Endothelial cell of umbilical vein (primary cell): ENCODE measurements around the gene CEP162. TPM values are rescaled to one million over a fixed set of nuclear protein-coding genes. Genes with fewer than 3 reads are reported as not detected.

Experiments
- BruUV-seq: library from RNA; stranded (reverse); fragments of 400-500 nt; replicated peaks from 2 replicates; lab custom pipeline; 2021; lab: Mats Ljungman, UMichigan
- CTCF ChIA-PET: fragments of 300-600, 350-600 bp; sonication (Branson Sonifier 250); formaldehyde crosslinking; loops from one replicate; lab custom pipeline; 2021; ENCODE audit warnings: antibody characterized with exemption, inconsistent platforms; lab: Charles Lee
- POLR2A ChIA-PET: fragments of 300-600, 350-600 bp; sonication (Branson Sonifier 250); formaldehyde crosslinking; loops from one replicate; lab custom pipeline; 2021; ENCODE audit warnings: antibody characterized with exemption, inconsistent platforms; lab: Charles Lee
- DNase-seq: peaks from one replicate; pipeline ENCODE4 v3.0.0-alpha.2; 2011; ENCODE audit warnings: low read depth, low spot score
- FAIRE-seq: peaks from 2 replicates; lab custom pipeline; 2011; peaks lifted over from hg19 to GRCh38; lab: Jason Lieb, UNC
- H2AFZ ChIP-seq: 2 replicates; pipeline ENCODE4 v1.6.0; 2012; ENCODE audit warnings: low read depth, low read length, control low read depth, inconsistent platforms
- H3K27ac ChIP-seq: 2 replicates; pipeline ENCODE4 v1.5.1; 2011; ENCODE audit warnings: low read depth, mild to moderate bottlenecking, control low read depth, low read length, moderate library complexity; ENCODE audit not compliant: insufficient read depth
- H3K27me3 ChIP-seq, 2 experiments: 2 replicates each; pipeline versions ENCODE4 v1.6.0 to v1.6.1; 2011; ENCODE audit warnings: low read length in 2 of 2, mixed read lengths in 1 of 2; ENCODE audit not compliant: control insufficient read depth in 2 of 2, insufficient read depth in 2 of 2
- H3K36me3 ChIP-seq, 2 experiments: 2 replicates in 1 of 2; 3 replicates in 1 of 2; pipeline ENCODE4 v1.5.1; 2011; ENCODE audit warnings: low read length in 2 of 2, mild to moderate bottlenecking in 1 of 2, moderate library complexity in 1 of 2; ENCODE audit not compliant: control insufficient read depth in 2 of 2, insufficient read depth in 2 of 2; ENCODE audit errors: extremely low read depth in 1 of 2
- H3K4me1 ChIP-seq: 3 replicates; pipeline ENCODE4 v1.5.1; 2011; ENCODE audit warnings: mild to moderate bottlenecking, low read length; ENCODE audit not compliant: control insufficient read depth, insufficient read depth; ENCODE audit errors: extremely low read depth
- H3K4me2 ChIP-seq: 2 replicates; pipeline ENCODE4 v1.6.1; 2011; ENCODE audit warnings: low read length, control low read depth, mixed read lengths; ENCODE audit not compliant: insufficient read depth
- H3K4me3 ChIP-seq, 3 experiments: fragments of 200-600 bp in 1 of 3; sonication (generic), shearing (Covaris generic) in 1 of 3; replicated peaks in 1 of 3; 2 replicates each; pipeline ENCODE4 v1.5.1; 2011 to 2016; ENCODE audit warnings: control low read depth in 3 of 3, low read length in 3 of 3, mild to moderate bottlenecking in 2 of 3, inconsistent platforms in 1 of 3, low read depth in 1 of 3, moderate library complexity in 1 of 3; ENCODE audit not compliant: insufficient read depth in 1 of 3
- H3K79me2 ChIP-seq: 2 replicates; pipeline ENCODE4 v1.6.0; 2012; ENCODE audit warnings: low read length, inconsistent platforms; ENCODE audit not compliant: control insufficient read depth, insufficient read depth
- H3K9ac ChIP-seq: replicated peaks from 2 replicates; pipeline ENCODE3; 2011; ENCODE audit warnings: low read length, control low read depth; ENCODE audit not compliant: insufficient read depth; ENCODE audit errors: extremely low read depth
- H3K9me1 ChIP-seq: replicated peaks from 3 replicates; pipeline ENCODE4 v1.6.0; 2011; ENCODE audit warnings: mild to moderate bottlenecking, low read length; ENCODE audit not compliant: control insufficient read depth, insufficient read depth; ENCODE audit errors: extremely low read depth
- H3K9me3 ChIP-seq: replicated peaks from 2 replicates; pipeline ENCODE4 v1.5.1; 2012; ENCODE audit warnings: low read length, inconsistent platforms; ENCODE audit not compliant: control insufficient read depth, insufficient read depth
- H4K20me1 ChIP-seq: replicated peaks from 2 replicates; pipeline ENCODE3; 2011; ENCODE audit warnings: mild to moderate bottlenecking, low read length; ENCODE audit not compliant: control insufficient read depth, insufficient read depth; ENCODE audit errors: extremely low read depth
- CTCF ChIP-seq, 2 donors: IDR thresholded peaks; 1 replicate in 1 of 2; 2 replicates in 1 of 2; pipeline ENCODE4 v1.5.1; 2011; ENCODE audit warnings: low read length in 2 of 2, mild to moderate bottlenecking in 2 of 2, moderate library complexity in 2 of 2, control low read depth in 1 of 2, inconsistent platforms in 1 of 2, low read depth in 1 of 2; ENCODE audit not compliant: insufficient read depth in 1 of 2; ENCODE audit errors: extremely low read depth in 1 of 2
- EZH2 ChIP-seq: IDR thresholded peaks from 2 replicates; pipeline ENCODE4 v1.6.1; 2012; ENCODE audit warnings: borderline replicate concordance, low read depth, mild to moderate bottlenecking, moderate library complexity, low read length, inconsistent platforms; ENCODE audit not compliant: severe bottlenecking
- FOS ChIP-seq: IDR thresholded peaks from 2 replicates; pipeline ENCODE4 v1.6.1; 2011; ENCODE audit warnings: mild to moderate bottlenecking, low read length, moderate library complexity, borderline replicate concordance; ENCODE audit not compliant: insufficient read depth
- GATA2 ChIP-seq: IDR thresholded peaks from 2 replicates; pipeline ENCODE4 v1.7.0; 2011; ENCODE audit warnings: low read depth, mild to moderate bottlenecking, moderate library complexity, mixed read lengths, low read length; ENCODE audit not compliant: insufficient read length, insufficient read depth
- JUN ChIP-seq: IDR thresholded peaks from 2 replicates; pipeline ENCODE4 v1.6.1; 2011; ENCODE audit warnings: borderline replicate concordance, low read depth; ENCODE audit not compliant: insufficient read length, insufficient read depth
- MAX ChIP-seq: IDR thresholded peaks from 2 replicates; pipeline ENCODE4 v1.6.1; 2011; ENCODE audit not compliant: insufficient read depth, insufficient read length
- MYC ChIP-seq: IDR thresholded peaks from one replicate; pipeline ENCODE4 v1.6.1; 2011; ENCODE audit warnings: mild to moderate bottlenecking, low read depth, low read length
- POLR2A ChIP-seq: IDR thresholded peaks from 2 replicates; pipeline ENCODE4 v1.6.1; 2012; ENCODE audit warnings: low read depth, mild to moderate bottlenecking, control low read depth, low read length
- POLR2AphosphoS5 ChIP-seq: IDR thresholded peaks from 2 replicates; pipeline ENCODE4 v1.6.1; 2012; ENCODE audit warnings: low read depth, mild to moderate bottlenecking, control low read depth, low read length, moderate library complexity; ENCODE audit not compliant: insufficient read depth
- dilution Hi-C: fragments of 300-500 bp; cut with MboI; formaldehyde crosslinking; loops from one replicate; pipeline ENCODE4 v1.15.0; 2019; ENCODE audit warnings: low sequenced_read_pairs; ENCODE audit not compliant: extremely low pct_ligation_motif_present
- intact Hi-C: fragments of 100-400 bp; cut with micrococcal nuclease; formaldehyde crosslinking; loops from one replicate; pipeline ENCODE4 v1.10.0; 2022
- polyA plus RNA-seq, 4 experiments: library from polyadenylated mRNA; depleted of rRNA in 3 of 4; stranded (reverse) in 3 of 4; unstranded in 1 of 4; fragments of >200 nt; gene quantifications; 2 replicates each; pipeline versions ENCODE4 v1.2.1 to v1.2.3, GENCODE V29; 2011 to 2012; ENCODE audit warnings: missing spikeins in 1 of 4
- total RNA-seq: library from RNA; stranded (reverse); gene quantifications from 2 replicates; pipeline ENCODE4 v1.2.3, GENCODE V29; 2021

CEP162 gene
- total and polyA plus RNA-seq, 2 donors (not counting 3 experiments of a cell fraction or from before 2014, with no cell fraction given): 0.79 to 10.8 TPM

GRCh38 chr6:84095156-84095555 lies 132.3 kb downstream of the CEP162 start:
- no TSS peak for BruUV-seq
- Histone ChIP-seq H3K27me3 (no peaks in the 10 kb centered on the region), H3K9me1 (no peaks in the 10 kb centered on the region), H3K79me2 (no peaks in the 10 kb centered on the region), H3K4me1 (no peaks in the 10 kb centered on the region), H3K4me3 (no peak overlapping the region), H2AFZ (no peak overlapping the region), H3K9ac (no peak overlapping the region), H4K20me1 (no peaks in the 10 kb centered on the region), H3K4me2 (no peak overlapping the region), H3K36me3 (no peaks in the 10 kb centered on the region), H3K27ac (no peak overlapping the region), H3K9me3 (no peaks in the 10 kb centered on the region)
- FAIRE-seq (no peak), DNase-seq (no peak)
- no peak for TF ChIP-seq CTCF (IDR thresholded peaks at IDR 0.05; ENCODE audit: extremely low read depth in 1 of 2, insufficient read depth in 1 of 2, low read depth in 1 of 2, low read length in 2 of 2)
- no peak for TF ChIP-seq EZH2
- no peak for TF ChIP-seq FOS
- TF ChIP-seq POLR2A: no peak
- TF ChIP-seq JUN: no peak
- TF ChIP-seq MYC: no peak
- TF ChIP-seq GATA2: no peak
- no peak for TF ChIP-seq MAX
- no peak for TF ChIP-seq POLR2AphosphoS5
- ChIA-PET POLR2A (no interaction called here), CTCF (no interaction called here)
- dilution Hi-C loops: no loop called here
- intact Hi-C loops: no loop called here
